Lower lobe of right lung (tissue), 2 donors: Measurements from ENCODE around the gene FAR1. TPM values are rescaled to one million over a fixed set of nuclear protein-coding genes. Genes with fewer than 3 reads are reported as not detected.

Experiments
- ATAC-seq, 2 donors: fragments of 200-7000 bp; cut with Tn5 transposase; one replicate each; pipeline ENCODE4 v1.9.1; 2020 to 2022; ENCODE audit warnings: mild to moderate bottlenecking in 2 of 2, moderate library complexity in 2 of 2
- DNase-seq: peaks from one replicate; pipeline ENCODE4 v3.0.0-alpha.2; 2020
- H3K27ac ChIP-seq: fragments of 200-600 bp; one replicate; pipeline ENCODE4 v1.8.0; 2022
- H3K27me3 ChIP-seq: fragments of 200-600 bp; one replicate; pipeline ENCODE4 v1.8.0; 2022; ENCODE audit warnings: low read depth
- H3K36me3 ChIP-seq: fragments of 200-600 bp; one replicate; pipeline ENCODE4 v1.8.0; 2022; ENCODE audit warnings: mild to moderate bottlenecking
- H3K4me1 ChIP-seq: fragments of 200-600 bp; one replicate; pipeline ENCODE4 v1.8.0; 2022
- H3K4me3 ChIP-seq: fragments of 200-600 bp; one replicate; pipeline ENCODE4 v1.8.0; 2022; ENCODE audit warnings: mild to moderate bottlenecking
- H3K9me3 ChIP-seq: fragments of 200-600 bp; one replicate; pipeline ENCODE4 v1.8.0; 2022
- intact Hi-C: fragments of 100-400 bp; cut with DNase I; formaldehyde crosslinking; loops from one replicate; pipeline ENCODE4 v1.11.0; 2022
- total RNA-seq: library from RNA; stranded (reverse); fragmentation: NEBNext Ultra II Directional; extraction: Animal tissue kit (Norgen Biotek cat#: 25700); gene quantifications from one replicate; pipeline ENCODE4 v1.2.1, GENCODE V29; 2021
- TF ChIP-seq, protein P1 (sequence below): fragments of 200-600 bp; IDR thresholded peaks from one replicate; pipeline ENCODE4 v1.8.0; 2022; ENCODE audit warnings: antibody characterized with exemption, mild to moderate bottlenecking
- donor health status: DM: no; HTN: yes; CAD: no; lungs with severe emphysema.

Gene FAR1
- total RNA-seq, 1 donor from 2014 or later, result 65.3 TPM

DNA sequence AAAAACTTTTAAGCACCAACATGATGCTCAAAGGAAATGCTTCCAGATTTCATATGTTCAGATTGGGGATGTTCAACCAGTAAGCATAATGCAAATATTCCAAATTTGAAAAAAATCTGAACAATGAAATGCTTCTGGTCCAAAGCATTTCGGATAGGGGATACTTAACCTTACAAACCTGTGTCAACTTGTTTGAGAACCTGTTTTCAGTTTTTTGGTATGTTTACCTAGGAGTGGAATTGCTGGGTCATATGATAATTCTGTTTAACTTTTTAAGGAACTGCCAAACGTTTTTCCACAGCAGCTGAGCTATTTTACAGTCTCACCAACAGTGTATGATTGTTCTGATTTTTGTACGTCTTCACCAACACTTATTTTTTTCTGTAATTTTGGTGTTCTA is 23.7 kb downstream of the FAR1 start:
- ATAC-seq (peak in 1 of 2 donors; percentile 48), DNase-seq (no peak)
- Histone ChIP-seq H3K4me1 (no peaks in the 10 kb centered on the region), H3K4me3 (no peak overlapping the region), H3K27ac (no peak overlapping the region), H3K9me3 (no peaks in the 10 kb centered on the region), H3K36me3 (peaks cover 24% of the 10 kb centered on the region), H3K27me3 (no peaks in the 10 kb centered on the region)
- TF ChIP-seq, protein P1, sequence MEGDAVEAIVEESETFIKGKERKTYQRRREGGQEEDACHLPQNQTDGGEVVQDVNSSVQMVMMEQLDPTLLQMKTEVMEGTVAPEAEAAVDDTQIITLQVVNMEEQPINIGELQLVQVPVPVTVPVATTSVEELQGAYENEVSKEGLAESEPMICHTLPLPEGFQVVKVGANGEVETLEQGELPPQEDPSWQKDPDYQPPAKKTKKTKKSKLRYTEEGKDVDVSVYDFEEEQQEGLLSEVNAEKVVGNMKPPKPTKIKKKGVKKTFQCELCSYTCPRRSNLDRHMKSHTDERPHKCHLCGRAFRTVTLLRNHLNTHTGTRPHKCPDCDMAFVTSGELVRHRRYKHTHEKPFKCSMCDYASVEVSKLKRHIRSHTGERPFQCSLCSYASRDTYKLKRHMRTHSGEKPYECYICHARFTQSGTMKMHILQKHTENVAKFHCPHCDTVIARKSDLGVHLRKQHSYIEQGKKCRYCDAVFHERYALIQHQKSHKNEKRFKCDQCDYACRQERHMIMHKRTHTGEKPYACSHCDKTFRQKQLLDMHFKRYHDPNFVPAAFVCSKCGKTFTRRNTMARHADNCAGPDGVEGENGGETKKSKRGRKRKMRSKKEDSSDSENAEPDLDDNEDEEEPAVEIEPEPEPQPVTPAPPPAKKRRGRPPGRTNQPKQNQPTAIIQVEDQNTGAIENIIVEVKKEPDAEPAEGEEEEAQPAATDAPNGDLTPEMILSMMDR, result no peak
- intact Hi-C loops, result no loop called here

- H3K27me3 ChIP-seq, result no peaks in the 10 kb centered on the region
- intact Hi-C loops, result no loop called here
- H3K27ac ChIP-seq, result no peak overlapping the region
- DNase-seq (no peak), ATAC-seq (no peak)
- no peaks in the 10 kb centered on the region for H3K4me1 ChIP-seq
- no peak overlapping the region for H3K4me3 ChIP-seq
- TF ChIP-seq, protein P1, result no peak
- peaks cover 33% of the 10 kb centered on the region for H3K36me3 ChIP-seq
- H3K9me3 ChIP-seq, result no peaks in the 10 kb centered on the region
Measured at GRCh38 chr11:13694115-13694514, 25.6 kb downstream of the FAR1 start.

- no peak overlapping the region for H3K4me3 ChIP-seq
- TF ChIP-seq, protein P1, result no peak
- DNase-seq (no peak), ATAC-seq (no peak)
- H3K4me1 ChIP-seq, result no peaks in the 10 kb centered on the region
- H3K9me3 ChIP-seq, result no peaks in the 10 kb centered on the region
- intact Hi-C loops, result no loop called here
- H3K27me3 ChIP-seq, result no peaks in the 10 kb centered on the region
- no peak overlapping the region for H3K27ac ChIP-seq
- H3K36me3 ChIP-seq, result peaks cover 36% of the 10 kb centered on the region
Measured at GRCh38 chr11:13695886-13696285, 27.4 kb downstream of the FAR1 start.

- Histone ChIP-seq H3K4me3 (no peak overlapping the region), H3K9me3 (no peaks in the 10 kb centered on the region), H3K4me1 (no peaks in the 10 kb centered on the region), H3K27me3 (no peaks in the 10 kb centered on the region), H3K27ac (no peak overlapping the region), H3K36me3 (peaks cover 52% of the 10 kb centered on the region)
- DNase-seq, result no peak
- intact Hi-C loops, result no loop called here
- ATAC-seq, result no peak
- TF ChIP-seq, protein P1, result no peak
Measured at GRCh38 chr11:13697710-13698109, 29.2 kb downstream of the FAR1 start.

DNA sequence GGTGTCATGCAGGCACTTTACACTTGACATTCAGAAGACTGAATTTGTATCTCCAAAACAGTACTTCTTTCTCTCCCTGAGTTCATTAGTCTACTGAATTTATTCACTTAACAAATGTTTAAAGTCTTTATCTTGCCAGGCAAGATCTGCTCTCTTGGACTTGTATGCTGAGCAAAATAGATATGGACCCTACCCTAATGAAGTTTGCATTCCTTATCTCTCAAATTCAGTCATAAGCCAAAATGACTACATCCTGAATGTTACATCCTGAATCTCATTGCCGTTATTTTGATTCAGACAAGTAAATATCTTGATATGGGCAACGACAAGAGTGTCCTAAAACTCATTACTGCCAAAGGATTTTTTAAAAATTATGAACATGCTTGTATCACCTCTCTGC is 29.7 kb downstream of the FAR1 start:
- no peaks in the 10 kb centered on the region for H3K27me3 ChIP-seq
- no peaks in the 10 kb centered on the region for H3K9me3 ChIP-seq
- intact Hi-C loops, result no loop called here
- H3K4me3 ChIP-seq, result no peak overlapping the region
- ATAC-seq (no peak), DNase-seq (no peak)
- H3K27ac ChIP-seq, result no peak overlapping the region
- TF ChIP-seq, protein P1, result no peak
- peaks cover 55% of the 10 kb centered on the region for H3K36me3 ChIP-seq
- H3K4me1 ChIP-seq, result no peaks in the 10 kb centered on the region

- TF ChIP-seq, protein P1, result no peak
- no peaks in the 10 kb centered on the region for H3K9me3 ChIP-seq
- H3K4me3 ChIP-seq, result no peak overlapping the region
- intact Hi-C loops, result no loop called here
- H3K36me3 ChIP-seq, result peaks cover 59% of the 10 kb centered on the region
- DNase-seq (no peak), ATAC-seq (no peak)
- H3K27ac ChIP-seq, result no peak overlapping the region
- H3K27me3 ChIP-seq, result no peaks in the 10 kb centered on the region
- H3K4me1 ChIP-seq, result no peaks in the 10 kb centered on the region
Measured at GRCh38 chr11:13699041-13699440, 30.6 kb downstream of the FAR1 start.
